Measurements from ENCODE around the gene PRKCB.

GRCh38 chr16:23955088-23955487 lies 119.3 kb downstream of the PRKCB start:
- TF ChIP-seq POLR2A (IDR thresholded peaks at IDR 0.05; ENCODE audit: low read length) (no peak), GATA1 (IDR thresholded peaks at IDR 0.05; ENCODE audit: low read depth, low read length) (no peak)
